Tibial nerve (tissue), 4 donors: ENCODE data around the gene ZNF853. TPM values are rescaled to one million over a fixed set of nuclear protein-coding genes. Genes with fewer than 3 reads are reported as not detected.

Source experiments
- DNase-seq, 2 donors: peaks; one replicate each; pipeline ENCODE4 v3.0.0-alpha.2; 2019; ENCODE audit warnings: low spot score in 2 of 2
- H3K27ac ChIP-seq, 4 donors: fragments of 200-600 bp; sonication (generic) in 3 of 4; one replicate each; pipeline ENCODE4 v1.5.1; 2017 to 2019; ENCODE audit warnings: mild to moderate bottlenecking in 1 of 4
- H3K27me3 ChIP-seq, 2 donors: fragments of 200-600 bp; sonication (generic) in 1 of 2; one replicate each; pipeline versions ENCODE4 v1.5.1 to v1.6.0; 2017 to 2019
- H3K36me3 ChIP-seq, 3 donors: fragments of 200-600 bp; sonication (generic); one replicate each; pipeline ENCODE4 v1.5.1; 2018 to 2019
- H3K4me1 ChIP-seq, 4 donors: fragments of 200-600 bp; sonication (generic) in 3 of 4; one replicate each; pipeline ENCODE4 v1.5.1; 2017 to 2019
- H3K4me3 ChIP-seq, 4 donors: fragments of 200-600 bp; sonication (generic) in 3 of 4; one replicate each; pipeline ENCODE4 v1.5.1; 2017 to 2019; ENCODE audit warnings: mild to moderate bottlenecking in 1 of 4, moderate library complexity in 1 of 4
- H3K9me3 ChIP-seq, 4 donors: fragments of 200-600 bp; sonication (generic) in 3 of 4; one replicate each; pipeline ENCODE4 v1.5.1; 2017 to 2019
- EP300 ChIP-seq, 2 donors: sonication (generic); formaldehyde crosslinking; IDR thresholded peaks; one replicate each; pipeline ENCODE4 v1.6.1; 2017; ENCODE audit warnings: antibody characterized with exemption in 2 of 2, mild to moderate bottlenecking in 1 of 2
- POLR2A ChIP-seq, 2 donors: fragments of 450-650 bp; IDR thresholded peaks; one replicate each; pipeline ENCODE4 v1.6.1; 2017; ENCODE audit warnings: antibody characterized with exemption in 2 of 2, mild to moderate bottlenecking in 2 of 2, moderate library complexity in 2 of 2
- WGBS, 2 donors: methylation state at CpG; one replicate each; pipeline ENCODE4 v1.1.5; 2018; 5-methylcytosine and 5-hydroxymethylcytosine counted together
- total RNA-seq, 4 donors: library from RNA; depleted of rRNA; stranded (reverse); fragments of >200 nt; gene quantifications; one replicate each; pipeline ENCODE4 v1.1.0, GENCODE V29; 2016
- TF ChIP-seq, protein P1 (sequence below), 5 experiments: fragments of 200-600 bp in 3 of 5; fragments of 450-650 bp in 2 of 5; sonication (generic) in 3 of 5; IDR thresholded peaks; one replicate each; pipeline ENCODE4 v1.5.1; 2016 to 2019; ENCODE audit warnings: antibody characterized with exemption in 5 of 5, mild to moderate bottlenecking in 3 of 5, moderate library complexity in 2 of 5

The ZNF853 gene
- total RNA-seq, 4 donors from 2014 or later, result 8.2 to 18.2 (median 12.7) TPM

DNA sequence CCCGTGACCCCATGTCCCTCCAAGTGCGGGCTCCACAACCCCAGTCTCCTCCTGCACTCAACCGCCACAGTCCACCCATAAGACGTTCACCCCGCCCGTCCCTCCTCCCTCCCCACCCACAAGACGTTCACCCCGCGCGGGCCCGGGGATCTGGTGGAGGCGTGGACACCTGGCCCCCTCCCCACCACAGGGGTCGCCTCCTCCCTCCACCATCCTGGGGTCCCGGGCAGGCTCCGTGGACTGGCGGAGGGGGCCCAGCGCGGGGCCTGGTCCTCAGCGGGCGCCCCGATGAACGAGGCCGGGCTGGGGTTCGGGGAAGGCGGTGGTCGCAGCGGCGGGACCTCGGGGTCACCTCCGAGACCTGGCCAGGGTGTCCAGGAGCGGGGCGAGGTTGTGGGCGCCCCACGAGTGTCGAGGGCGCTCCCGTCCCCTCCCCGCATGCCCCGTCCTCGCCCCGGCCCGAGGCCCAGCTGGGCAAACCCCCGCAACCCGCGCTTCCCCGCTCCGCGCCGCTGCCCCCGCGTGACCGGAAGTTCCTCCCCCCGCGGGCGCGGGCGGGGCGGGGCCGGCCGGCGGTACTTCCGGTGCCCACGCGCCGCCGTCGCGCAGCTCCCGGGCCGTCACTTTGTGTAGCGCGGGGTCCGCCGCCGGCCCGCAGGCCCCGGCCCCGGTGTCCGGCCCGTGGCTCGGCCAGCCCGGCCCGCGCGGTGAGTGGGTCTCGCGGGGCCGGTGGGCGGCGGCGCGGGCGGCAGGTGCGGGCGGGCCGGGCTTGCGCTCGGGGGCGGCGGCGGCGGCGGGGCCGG, 21.5 kb downstream of the ZNF853 start, which contains the start of gene ZNF316:
Gene ZNF316 (plus strand): TSS at position 578 of the 803 bp plus-strand sequence. CDS start 5,092 bp downstream, outside the sequence.
- Histone ChIP-seq H3K27ac (peak within 1 kb of the TSS; percentile 82 to 94 (median 90)), H3K36me3 (peaks cover 0 to 28% (median 0%) of the 10 kb centered on the region in 3 donors), H3K9me3 (no peaks in the 10 kb centered on the region), H3K4me1 (peaks cover 0 to 46% (median 16%) of the 10 kb centered on the region in 4 donors), H3K4me3 (peak within 1 kb of the TSS; percentile 90 to 99 (median 96)), H3K27me3 (no peaks in the 10 kb centered on the region)
- TF ChIP-seq, protein P1, sequence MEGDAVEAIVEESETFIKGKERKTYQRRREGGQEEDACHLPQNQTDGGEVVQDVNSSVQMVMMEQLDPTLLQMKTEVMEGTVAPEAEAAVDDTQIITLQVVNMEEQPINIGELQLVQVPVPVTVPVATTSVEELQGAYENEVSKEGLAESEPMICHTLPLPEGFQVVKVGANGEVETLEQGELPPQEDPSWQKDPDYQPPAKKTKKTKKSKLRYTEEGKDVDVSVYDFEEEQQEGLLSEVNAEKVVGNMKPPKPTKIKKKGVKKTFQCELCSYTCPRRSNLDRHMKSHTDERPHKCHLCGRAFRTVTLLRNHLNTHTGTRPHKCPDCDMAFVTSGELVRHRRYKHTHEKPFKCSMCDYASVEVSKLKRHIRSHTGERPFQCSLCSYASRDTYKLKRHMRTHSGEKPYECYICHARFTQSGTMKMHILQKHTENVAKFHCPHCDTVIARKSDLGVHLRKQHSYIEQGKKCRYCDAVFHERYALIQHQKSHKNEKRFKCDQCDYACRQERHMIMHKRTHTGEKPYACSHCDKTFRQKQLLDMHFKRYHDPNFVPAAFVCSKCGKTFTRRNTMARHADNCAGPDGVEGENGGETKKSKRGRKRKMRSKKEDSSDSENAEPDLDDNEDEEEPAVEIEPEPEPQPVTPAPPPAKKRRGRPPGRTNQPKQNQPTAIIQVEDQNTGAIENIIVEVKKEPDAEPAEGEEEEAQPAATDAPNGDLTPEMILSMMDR (IDR thresholded peaks at IDR 0.05), result no peak
- TF ChIP-seq EP300 (IDR thresholded peaks at IDR 0.05) (peak in 1 of 2 donors; percentile 46), POLR2A (IDR thresholded peaks at IDR 0.05) (peak; percentile 30 to 47)
- WGBS, 2 donors, result 1 to 3% methylated on average over 18 to 48 of the region's 104 CpGs
- DNase-seq, result peak in 1 of 2 donors; percentile 17

DNA sequence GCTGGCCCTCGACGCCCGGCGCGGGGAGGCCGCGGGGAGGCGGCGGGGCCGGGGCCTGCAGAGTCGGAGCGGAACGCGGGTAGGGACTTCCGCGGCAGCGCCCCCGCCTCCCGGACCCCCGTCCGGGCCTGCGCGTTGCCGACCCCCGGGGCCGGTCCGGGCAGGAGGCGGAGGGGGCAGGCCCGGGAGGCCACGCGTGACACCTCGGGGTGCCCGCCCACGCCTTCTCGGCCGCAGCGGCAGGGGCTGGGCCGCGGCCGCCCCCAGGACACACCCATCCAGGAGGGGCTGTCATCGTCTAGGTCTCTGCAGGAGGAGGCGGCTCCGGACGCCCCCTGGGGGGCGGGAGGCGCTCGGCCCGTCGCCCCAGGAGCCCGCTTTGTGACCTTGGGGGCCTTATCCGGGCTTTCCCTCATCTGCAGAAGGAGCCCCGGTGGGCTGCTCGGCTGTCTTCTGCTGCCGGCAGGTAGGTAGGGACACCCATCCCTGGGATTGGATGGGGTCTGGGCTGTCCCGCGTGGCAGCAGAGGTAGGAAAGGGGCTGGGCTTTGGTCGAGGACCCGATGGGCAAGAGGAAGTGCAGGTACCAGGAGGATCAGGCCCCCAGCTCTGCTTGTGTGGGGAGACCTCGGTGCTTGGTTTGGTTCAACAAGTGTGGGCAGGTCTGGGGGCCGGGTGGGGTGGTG, 22.3 kb downstream of the ZNF853 start:
- peak overlapping the region; percentile 38 to 94 (median 74) for H3K27ac ChIP-seq
- peaks cover 0 to 46% (median 16%) of the 10 kb centered on the region in 4 donors for H3K4me1 ChIP-seq
- H3K27me3 ChIP-seq, result no peaks in the 10 kb centered on the region
- DNase-seq, result no peak
- WGBS, 2 donors, result 1 to 2% methylated on average over 19 to 52 of the region's 60 CpGs
- TF ChIP-seq, protein P1 (IDR thresholded peaks at IDR 0.05), result peak in 1 of 5 experiments; percentile 27
- TF ChIP-seq POLR2A (IDR thresholded peaks at IDR 0.05) (no peak), EP300 (IDR thresholded peaks at IDR 0.05) (no peak)
- no peaks in the 10 kb centered on the region for H3K9me3 ChIP-seq
- peak overlapping the region; percentile 60 to 92 (median 82) for H3K4me3 ChIP-seq
- H3K36me3 ChIP-seq, result peaks cover 0 to 35% (median 0%) of the 10 kb centered on the region in 3 donors

DNA sequence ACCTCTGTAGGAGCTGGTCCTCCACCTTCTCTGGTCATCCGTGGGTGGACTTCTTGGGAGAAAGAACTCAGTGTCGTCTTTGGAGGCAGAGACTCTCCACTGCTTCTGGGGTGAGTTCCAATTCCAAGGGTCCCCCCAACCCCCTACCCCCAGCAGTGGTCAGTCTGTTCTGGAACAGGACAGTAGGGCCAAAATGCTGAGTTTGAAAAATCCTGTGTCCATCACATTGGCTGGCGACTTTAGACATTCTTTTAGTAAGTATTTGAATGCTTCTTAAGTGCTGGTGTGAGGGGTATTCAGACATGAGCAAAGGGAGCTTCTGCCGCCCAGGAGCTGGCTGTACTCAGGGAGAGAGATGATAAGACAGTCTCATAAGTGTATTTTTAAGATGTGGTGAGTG, 23.6 kb downstream of the ZNF853 start:
- WGBS, 2 donors, result 54 to 56% methylated on average over 4 of the region's 4 CpGs
- H3K4me3 ChIP-seq, result no peak overlapping the region

DNA sequence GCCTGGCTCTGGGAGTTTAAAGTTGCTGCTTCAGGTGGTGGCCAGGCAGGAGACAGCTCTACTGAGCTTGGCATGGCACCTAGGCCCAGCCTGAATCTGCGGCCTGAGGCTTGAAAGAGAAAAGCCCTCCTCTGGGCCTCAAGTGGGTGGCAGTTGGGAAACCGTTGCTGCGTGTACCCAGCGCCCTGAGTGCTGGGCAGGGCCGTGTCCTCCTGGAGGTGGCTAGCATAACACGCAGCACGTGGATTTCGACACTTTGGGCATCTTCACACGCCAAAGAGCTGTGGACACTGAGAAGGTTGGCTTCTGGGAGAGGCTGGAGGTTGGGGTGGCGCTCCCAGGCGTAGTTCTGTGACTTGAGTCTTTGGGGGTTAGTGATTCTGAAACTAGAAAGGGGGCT, 24.2 kb downstream of the ZNF853 start:
- Histone ChIP-seq H3K27me3 (no peaks in the 10 kb centered on the region), H3K9me3 (no peaks in the 10 kb centered on the region), H3K4me3 (no peak overlapping the region), H3K36me3 (peaks cover 0 to 54% (median 0%) of the 10 kb centered on the region in 3 donors), H3K27ac (no peak overlapping the region), H3K4me1 (peaks cover 0 to 46% (median 16%) of the 10 kb centered on the region in 4 donors)
- no peak for TF ChIP-seq POLR2A (IDR thresholded peaks at IDR 0.05)
- TF ChIP-seq EP300 (IDR thresholded peaks at IDR 0.05), result no peak
- TF ChIP-seq, protein P1 (IDR thresholded peaks at IDR 0.05), result no peak
- DNase-seq, result no peak
- 90% methylated on average over 11 of the region's 11 CpGs for WGBS, 2 donors

More for the DNA sequence above, 23.6 kb downstream of the ZNF853 start:
- Histone ChIP-seq H3K9me3 (no peaks in the 10 kb centered on the region), H3K4me1 (peaks cover 0 to 46% (median 16%) of the 10 kb centered on the region in 4 donors), H3K36me3 (peaks cover 0 to 48% (median 0%) of the 10 kb centered on the region in 3 donors), H3K27me3 (no peaks in the 10 kb centered on the region), H3K27ac (no peak overlapping the region)
- TF ChIP-seq EP300 (IDR thresholded peaks at IDR 0.05) (no peak), POLR2A (IDR thresholded peaks at IDR 0.05) (no peak)
- TF ChIP-seq, protein P1 (IDR thresholded peaks at IDR 0.05), result no peak
- no peak for DNase-seq
